HG03097 (cell line): Measurements from ENCODE around the gene KAT6B.
A peak's percentile ranks its signal among the peaks of the same experiment; 100 is the strongest.

ENCODE experiments used
- ATAC-seq: cut with Tn5 transposase; IDR thresholded peaks from one replicate; pipeline ENCODE4 v1.9.1; 2021; ENCODE audit not compliant: unreplicated experiment, low FRiP score

The KAT6B gene

GRCh38 chr10:74822521-74823089 is 3.8 kb upstream of the KAT6B start:
- ATAC-seq, result no peak

DNA sequence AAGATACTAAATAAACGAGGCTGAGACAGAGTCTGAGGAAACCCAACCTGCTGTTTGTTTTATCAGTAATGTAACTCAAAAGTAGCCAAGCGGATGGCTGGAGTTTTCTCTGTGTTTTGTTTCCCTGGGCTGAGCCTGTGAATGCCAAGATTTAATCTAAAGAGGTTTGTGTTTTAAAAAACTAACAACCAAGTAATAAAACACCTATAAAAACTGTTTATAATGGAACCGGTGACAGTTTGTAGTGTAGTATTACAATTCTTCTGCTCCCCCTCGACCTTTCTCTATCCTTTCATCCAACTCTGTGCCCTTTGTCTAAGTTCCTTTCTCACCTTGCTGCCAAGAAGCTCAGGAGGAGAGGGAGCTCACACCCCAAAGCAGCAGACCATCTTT is 2.6 kb upstream of the KAT6B start:
- ATAC-seq, result no peak

DNA sequence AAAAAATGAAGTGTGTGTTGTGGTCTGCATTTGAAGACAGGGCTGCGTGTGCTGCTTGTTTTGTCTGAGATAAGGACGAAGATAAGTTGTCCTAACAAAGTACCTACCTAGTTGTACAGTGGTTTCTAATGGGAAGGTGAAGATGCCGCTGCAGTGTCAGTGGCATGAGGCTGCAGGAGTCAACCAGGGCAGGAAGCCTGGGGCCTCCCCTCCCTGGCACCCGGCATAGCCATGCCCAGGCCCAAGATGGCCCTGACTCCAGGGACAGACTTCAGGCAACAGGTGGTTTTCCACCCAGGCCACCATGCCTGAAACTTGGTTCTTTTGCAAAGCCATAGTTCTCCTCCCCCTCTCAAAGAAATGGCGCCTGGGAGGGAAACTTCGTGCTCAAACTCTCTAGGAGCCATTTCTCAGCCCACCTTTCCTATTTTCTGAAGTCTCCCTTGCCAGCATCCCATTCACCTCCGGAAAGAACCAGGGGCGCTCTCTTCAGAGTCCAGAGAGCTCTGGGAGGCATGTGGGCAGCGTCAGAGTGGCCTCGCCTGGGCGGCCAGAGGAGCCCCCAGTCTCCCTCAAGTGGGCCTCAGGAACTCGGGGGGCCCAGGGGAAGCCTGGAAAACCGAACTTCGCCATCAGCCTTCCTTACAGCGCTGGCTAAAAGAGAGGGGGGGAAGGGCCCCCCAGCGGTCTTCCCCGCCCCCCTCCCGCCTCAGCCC is 2.1 kb upstream of the KAT6B start:
- ATAC-seq, result no peak

- ATAC-seq, result no peak
Observed at GRCh38 chr10:74824900-74825370, 1.5 kb upstream of the KAT6B start.

- peak; percentile 4 for ATAC-seq
Observed at GRCh38 chr10:74825371-74826141, 844 bp upstream of the KAT6B start.

DNA sequence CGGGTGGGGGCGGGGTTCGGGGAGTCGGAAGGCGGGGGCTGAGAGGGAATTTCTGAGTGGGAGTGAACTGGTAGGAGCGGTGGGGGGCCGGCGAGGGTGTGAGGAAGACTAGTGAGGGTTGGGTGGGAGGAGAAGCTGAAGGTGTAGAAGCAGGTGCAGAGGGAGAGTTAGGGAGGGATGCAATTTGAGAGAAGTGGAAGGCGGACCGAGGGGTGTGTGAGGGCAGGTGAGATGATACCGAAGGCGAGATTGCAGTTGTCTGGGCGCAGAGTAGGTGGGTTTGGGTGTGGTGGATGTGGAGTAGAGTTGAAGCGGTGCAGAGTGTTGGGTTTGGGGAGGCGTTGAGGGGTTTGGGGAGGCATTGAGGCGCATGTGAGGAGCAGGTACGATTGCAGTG is 643 bp downstream of the KAT6B start:
- ATAC-seq, result no peak

DNA sequence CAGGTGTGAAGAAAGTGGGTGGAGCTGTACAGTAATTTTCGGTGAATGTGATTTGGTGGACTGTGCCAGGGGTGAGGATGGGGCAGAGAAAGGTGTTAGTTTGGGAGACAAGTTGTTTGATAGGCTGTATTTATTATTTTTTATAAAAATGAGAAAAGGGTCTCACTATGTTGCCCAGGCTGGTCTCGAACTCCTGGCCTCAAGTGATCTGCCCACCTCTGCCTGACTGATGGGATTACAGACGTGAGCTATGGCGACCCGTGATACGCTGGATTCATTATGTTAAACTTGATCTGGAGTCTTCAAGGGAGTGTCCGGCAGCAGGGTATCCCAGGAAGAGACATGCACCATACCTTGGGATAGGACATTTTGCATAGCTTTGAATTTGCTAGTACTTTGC is 1.3 kb downstream of the KAT6B start:
- no peak for ATAC-seq

- no peak for ATAC-seq
Observed at GRCh38 chr10:74828946-74829345, 2.5 kb downstream of the KAT6B start.

GRCh38 chr10:74831518-74832120 is 5.2 kb downstream of the KAT6B start:
- ATAC-seq, result no peak

DNA sequence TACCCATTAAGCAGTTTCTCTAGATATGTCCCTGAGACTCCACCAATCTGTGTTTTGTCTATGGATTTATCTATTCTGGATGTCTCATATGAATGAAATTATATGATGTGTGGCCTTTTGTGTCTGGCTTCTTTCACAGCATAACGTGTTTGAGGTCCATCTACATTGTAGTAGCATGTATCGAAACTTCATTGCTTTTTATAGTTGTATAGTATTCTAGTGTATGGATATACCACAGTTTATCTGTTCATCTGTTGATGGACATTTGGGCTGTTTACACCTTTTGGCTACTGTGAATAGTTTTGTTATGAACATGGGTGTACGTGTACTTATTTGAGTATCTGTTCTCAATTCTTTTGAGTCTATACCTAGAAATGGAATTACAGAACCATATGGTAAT is 9.6 kb downstream of the KAT6B start:
- no peak for ATAC-seq

GRCh38 chr10:74836877-74837276 is 10.5 kb downstream of the KAT6B start:
- ATAC-seq, result no peak

DNA sequence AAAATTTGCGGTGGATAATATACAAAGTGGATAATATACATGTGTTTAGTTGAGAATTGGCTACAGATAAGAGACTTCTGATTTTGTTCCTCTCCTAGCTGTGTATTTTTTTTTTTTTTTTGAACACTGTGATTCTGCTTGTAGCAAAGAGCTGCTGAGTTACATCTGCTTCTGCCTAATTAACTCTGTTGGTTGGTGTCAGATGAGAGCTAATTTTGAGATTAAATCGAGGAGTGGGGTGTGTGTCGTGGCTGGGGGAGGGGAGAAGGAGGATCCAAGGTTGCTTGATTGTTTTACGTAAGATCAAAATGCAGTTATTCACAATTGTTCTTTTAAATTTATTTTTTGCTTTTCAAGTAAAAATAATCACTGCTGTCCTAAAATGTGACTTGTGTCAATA is 11.3 kb downstream of the KAT6B start:
- no peak for ATAC-seq

DNA sequence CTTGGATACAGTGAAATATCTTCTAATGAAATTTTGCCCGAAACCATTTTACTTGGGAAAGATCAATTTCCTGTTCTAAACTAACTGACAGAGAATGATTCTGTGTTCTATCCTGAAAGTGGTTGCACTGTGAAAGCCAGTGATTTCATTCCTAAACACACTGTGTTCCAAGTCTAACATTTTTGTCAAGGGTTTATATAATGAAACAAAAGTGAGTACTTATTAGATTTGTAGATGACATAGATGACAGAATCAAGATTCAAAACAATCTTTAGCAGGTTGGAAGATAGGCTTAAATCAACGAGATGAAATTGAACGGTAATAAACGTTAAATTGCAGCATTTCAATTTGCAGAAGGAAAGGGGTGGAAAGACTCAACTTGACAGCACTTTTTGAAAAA is 13.3 kb downstream of the KAT6B start:
- no peak for ATAC-seq

- no peak for ATAC-seq
Observed at GRCh38 chr10:74841265-74841973, 15.0 kb downstream of the KAT6B start.

GRCh38 chr10:74842301-74842954 is 16.0 kb downstream of the KAT6B start:
- no peak for ATAC-seq

GRCh38 chr10:74846958-74847357 is 20.6 kb downstream of the KAT6B start:
- no peak for ATAC-seq

DNA sequence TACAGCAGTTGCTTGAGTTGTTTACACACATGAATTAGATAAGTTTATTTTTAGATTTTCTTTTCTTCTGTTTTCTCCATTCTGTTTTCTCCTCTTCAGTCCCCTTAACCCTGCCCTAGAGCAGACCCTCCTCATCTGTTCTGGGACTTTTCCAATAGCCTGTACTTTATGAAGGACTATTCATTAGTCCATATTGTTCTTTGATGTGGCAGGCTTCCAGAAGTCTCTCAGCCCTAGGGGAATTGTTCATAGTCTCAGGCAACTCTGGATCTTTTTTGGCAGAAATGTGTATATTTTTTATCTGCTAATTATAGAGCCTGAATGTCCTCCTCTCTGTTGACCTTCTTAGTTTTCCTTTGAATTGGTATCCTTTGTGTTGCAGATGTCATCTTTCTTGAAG is 25.4 kb downstream of the KAT6B start:
- no peak for ATAC-seq

- no peak for ATAC-seq
Observed at GRCh38 chr10:74852381-74852780, 26.0 kb downstream of the KAT6B start.

DNA sequence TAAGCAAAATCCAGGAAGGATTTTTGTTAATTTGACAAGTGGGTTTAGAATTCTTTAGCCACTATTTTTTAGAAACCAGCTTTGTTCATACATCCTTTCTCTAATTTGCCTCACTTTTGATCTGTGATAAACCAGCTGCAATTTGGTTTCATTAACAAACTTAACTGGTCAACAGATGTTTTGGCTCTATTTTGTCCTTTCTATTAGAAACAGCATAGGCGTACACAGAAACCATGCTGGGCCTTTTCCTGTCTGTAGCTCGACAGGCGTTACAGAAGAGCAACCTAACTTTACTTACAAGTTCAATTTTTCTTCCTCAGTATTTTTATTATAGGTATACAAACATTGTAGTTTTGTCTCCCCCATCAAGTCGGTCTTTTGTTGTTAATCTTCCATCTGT is 28.2 kb downstream of the KAT6B start:
- no peak for ATAC-seq

GRCh38 chr10:74855027-74855426 is 28.6 kb downstream of the KAT6B start:
- no peak for ATAC-seq
